22Rv1 (cell line): ENCODE results near the gene RNF220.
A peak's percentile ranks its signal among the peaks of the same experiment; 100 is the strongest.

ENCODE experiments used
- H3K27ac ChIP-seq: fragments of 450-650 bp; 2 replicates; pipeline ENCODE4 v1.5.1; 2017
- ZFX ChIP-seq: fragments of 450-650 bp; IDR thresholded peaks from 2 replicates; pipeline ENCODE4 v1.6.1; 2017; ENCODE audit warnings: antibody characterized with exemption, borderline replicate concordance
- TF ChIP-seq, protein P1 (sequence below): fragments of 450-650 bp; IDR thresholded peaks from 2 replicates; pipeline ENCODE4 v1.5.1; 2017; ENCODE audit warnings: mild to moderate bottlenecking

The RNF220 gene

DNA sequence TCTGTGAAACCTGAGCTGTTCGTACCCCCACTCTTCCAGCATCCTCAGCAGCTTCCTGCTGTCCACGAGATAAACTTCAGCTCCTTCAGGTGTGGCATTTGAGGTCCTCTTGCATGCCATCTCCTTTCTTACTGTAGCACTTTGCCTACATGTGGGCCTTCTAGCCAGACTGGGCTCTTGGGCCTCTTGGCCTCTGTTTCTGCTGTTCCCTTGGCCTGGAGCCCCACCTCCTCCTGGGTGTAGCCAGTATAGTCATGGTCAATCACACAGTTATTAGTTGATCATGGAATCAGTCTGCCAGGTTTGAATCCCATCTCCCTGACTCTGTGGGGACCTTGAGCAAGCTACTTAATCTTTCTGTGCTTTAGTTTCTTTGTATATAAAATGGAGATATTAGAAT, 242.8 kb downstream of the RNF220 start:
- TF ChIP-seq, protein P1, sequence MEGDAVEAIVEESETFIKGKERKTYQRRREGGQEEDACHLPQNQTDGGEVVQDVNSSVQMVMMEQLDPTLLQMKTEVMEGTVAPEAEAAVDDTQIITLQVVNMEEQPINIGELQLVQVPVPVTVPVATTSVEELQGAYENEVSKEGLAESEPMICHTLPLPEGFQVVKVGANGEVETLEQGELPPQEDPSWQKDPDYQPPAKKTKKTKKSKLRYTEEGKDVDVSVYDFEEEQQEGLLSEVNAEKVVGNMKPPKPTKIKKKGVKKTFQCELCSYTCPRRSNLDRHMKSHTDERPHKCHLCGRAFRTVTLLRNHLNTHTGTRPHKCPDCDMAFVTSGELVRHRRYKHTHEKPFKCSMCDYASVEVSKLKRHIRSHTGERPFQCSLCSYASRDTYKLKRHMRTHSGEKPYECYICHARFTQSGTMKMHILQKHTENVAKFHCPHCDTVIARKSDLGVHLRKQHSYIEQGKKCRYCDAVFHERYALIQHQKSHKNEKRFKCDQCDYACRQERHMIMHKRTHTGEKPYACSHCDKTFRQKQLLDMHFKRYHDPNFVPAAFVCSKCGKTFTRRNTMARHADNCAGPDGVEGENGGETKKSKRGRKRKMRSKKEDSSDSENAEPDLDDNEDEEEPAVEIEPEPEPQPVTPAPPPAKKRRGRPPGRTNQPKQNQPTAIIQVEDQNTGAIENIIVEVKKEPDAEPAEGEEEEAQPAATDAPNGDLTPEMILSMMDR, result no peak
- TF ChIP-seq ZFX, result no peak
- H3K27ac ChIP-seq, result no peak overlapping the region

DNA sequence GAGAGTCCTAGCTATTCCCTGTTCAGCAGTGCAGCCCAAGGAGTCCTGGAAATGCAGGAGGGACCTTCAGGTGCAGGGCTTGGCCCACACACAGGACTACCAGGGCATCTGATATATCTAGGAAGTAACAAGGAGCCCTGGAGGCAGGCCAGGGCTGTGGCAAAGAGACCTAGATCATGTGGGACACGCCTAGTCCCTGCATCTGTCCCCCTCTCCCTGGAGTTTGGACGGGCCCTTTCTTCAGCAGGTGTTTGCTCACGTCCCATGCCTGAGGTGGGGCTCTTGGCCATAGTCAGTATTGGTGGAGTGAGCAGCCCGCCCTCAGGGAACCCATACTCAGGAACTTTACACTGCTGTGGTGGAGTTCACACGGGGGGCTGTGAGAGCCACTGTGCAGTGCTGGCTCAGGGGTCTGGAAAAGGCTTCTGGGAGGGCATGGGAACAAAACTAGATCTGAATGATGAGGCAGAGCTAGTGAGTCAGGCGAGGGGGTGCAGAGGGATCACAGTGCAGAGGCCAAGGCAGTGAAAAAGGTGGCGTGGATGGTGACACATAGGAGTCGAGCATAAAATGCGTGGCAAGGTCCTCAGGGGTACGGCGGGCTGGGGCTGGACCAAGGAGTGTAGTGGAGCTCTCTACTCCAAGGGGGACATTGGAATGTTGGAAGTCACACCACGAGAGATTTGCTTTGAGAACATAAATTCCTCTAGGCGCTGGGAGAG, 243.6 kb downstream of the RNF220 start:
- TF ChIP-seq ZFX, result no peak
- TF ChIP-seq, protein P1, result no peak
- H3K27ac ChIP-seq, result no peak overlapping the region

DNA sequence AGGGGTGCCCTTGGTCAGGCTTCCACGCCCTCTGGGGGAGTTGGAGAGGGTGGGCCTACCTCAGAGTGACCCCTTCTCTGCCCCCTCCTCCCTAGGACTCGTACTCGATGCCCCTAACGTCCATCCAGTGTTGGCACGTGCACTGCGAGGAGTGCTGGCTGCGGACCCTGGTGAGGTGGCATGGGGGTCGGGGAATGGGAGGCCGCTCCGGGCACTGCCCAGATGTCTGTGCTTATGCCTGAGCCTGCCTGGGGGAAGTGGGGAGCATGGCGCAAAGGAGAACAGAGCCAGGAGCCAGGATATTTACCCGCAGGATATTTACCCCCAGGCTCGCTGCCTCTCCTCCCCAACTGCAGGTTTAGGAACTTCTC, 244.7 kb downstream of the RNF220 start:
- TF ChIP-seq, protein P1, result no peak
- no peak for TF ChIP-seq ZFX
- no peak overlapping the region for H3K27ac ChIP-seq

DNA sequence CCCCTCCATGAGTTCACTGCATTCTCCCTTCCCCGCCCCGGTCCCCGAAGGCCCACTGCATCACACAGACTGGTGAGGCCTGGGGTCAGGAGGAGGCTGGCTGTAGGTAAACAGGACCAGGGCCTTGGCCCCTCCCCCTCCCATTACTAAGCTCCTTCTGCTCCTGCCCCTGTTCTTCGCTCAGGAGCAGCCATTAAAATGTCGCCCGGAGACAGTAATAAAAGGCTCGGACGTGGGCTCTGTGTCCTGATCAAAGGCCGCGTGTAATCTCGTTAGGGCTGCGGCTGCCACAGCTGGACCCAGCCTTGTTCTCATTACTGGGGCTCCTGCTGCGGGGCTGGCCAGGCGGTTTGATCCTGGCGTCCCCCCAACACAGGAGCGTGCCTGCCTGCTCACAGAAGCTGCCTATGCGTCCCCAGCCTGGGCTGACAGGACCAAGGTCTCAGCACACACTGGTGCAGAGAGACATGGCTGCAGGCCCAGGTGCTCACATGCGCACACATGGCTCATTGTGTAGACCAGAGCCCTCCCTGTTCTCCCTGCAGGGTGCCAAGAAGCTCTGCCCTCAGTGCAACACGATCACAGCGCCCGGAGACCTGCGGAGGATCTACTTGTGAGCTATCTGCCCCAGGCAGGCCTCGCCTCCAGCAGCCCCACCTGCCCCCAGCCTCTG, 245.2 kb downstream of the RNF220 start:
- H3K27ac ChIP-seq, result no peak overlapping the region
- TF ChIP-seq, protein P1, result no peak
- TF ChIP-seq ZFX, result no peak

DNA sequence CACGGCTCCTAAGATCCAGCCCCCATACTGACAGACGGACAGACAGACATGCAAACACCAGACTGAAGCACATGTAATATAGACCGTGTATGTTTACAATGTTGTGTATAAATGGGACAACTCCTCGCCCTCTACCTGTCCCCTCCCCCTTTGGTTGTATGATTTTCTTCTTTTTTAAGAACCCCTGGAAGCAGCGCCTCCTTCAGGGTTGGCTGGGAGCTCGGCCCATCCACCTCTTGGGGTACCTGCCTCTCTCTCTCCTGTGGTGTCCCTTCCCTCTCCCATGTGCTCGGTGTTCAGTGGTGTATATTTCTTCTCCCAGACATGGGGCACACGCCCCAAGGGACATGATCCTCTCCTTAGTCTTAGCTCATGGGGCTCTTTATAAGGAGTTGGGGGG, 246.0 kb downstream of the RNF220 start:
- no peak for TF ChIP-seq ZFX
- TF ChIP-seq, protein P1, result no peak
- no peak overlapping the region for H3K27ac ChIP-seq

DNA sequence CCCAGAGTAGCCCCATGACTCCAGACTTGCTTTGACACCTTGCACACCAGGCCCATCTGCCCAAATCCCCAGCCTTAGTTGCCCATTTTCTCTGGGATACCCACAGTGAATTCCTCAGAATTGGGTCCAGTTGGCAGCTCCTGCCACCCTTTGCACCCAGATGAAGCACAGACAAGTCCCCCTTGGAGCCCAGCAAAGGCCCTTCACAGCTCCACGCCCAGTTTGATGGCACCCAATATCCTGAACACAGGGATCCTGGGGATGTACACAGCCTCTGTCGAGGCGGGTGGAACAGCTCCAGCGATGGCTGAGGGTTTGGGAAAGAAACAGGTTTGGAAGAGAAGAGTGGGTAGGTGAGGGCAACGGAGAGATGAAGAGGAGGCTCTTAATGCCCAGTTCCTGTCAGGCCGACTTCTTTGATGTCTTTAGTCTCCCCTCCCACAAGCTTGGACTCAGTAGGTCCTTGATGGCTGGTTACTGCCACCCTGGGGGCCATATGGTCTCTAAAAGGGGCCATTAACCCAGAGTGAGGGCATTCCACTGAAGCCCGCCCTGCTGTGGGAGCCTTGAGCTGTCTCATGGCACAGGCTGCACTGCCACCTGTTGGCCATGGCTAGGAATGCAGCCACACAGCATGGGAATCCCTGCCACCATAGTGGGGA, 247.5 kb downstream of the RNF220 start:
- H3K27ac ChIP-seq, result 0 out of 2 replicates have a peak overlapping the region, but pooled peaks have one; percentile 8
- TF ChIP-seq ZFX, result no peak
- TF ChIP-seq, protein P1, result peak; percentile 95
